ENCODE results near the gene SOBP.

DNA sequence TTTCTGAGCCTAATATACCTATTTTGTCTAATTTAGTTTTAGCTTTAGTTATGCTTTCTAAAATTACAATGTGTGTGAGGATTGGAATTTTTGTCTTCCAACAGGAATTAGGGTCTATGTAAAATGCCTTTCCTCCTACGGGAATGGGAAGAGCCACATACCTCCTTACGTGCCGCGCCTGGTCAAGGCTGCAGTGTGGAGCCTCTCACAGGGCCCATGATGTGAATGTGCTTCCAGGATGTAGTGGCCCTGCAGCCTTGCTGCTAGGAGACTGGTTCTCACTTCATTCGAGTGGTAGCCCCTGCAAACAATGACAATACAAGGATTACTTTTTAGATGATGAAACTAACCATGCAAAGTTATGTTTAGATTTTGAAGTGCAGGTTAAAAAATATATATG, 110.2 kb downstream of the SOBP start:
- TF ChIP-seq, protein P1, sequence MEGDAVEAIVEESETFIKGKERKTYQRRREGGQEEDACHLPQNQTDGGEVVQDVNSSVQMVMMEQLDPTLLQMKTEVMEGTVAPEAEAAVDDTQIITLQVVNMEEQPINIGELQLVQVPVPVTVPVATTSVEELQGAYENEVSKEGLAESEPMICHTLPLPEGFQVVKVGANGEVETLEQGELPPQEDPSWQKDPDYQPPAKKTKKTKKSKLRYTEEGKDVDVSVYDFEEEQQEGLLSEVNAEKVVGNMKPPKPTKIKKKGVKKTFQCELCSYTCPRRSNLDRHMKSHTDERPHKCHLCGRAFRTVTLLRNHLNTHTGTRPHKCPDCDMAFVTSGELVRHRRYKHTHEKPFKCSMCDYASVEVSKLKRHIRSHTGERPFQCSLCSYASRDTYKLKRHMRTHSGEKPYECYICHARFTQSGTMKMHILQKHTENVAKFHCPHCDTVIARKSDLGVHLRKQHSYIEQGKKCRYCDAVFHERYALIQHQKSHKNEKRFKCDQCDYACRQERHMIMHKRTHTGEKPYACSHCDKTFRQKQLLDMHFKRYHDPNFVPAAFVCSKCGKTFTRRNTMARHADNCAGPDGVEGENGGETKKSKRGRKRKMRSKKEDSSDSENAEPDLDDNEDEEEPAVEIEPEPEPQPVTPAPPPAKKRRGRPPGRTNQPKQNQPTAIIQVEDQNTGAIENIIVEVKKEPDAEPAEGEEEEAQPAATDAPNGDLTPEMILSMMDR (IDR thresholded peaks at IDR 0.05) = no peak
- TF ChIP-seq POLR2A (IDR thresholded peaks at IDR 0.05) (no peak), POLR2AphosphoS5 (IDR thresholded peaks at IDR 0.05) (no peak), EP300 (IDR thresholded peaks at IDR 0.05) (no peak)
